HG03460 (cell line): ENCODE results near the gene POLR2L.

Experiments used
- ATAC-seq: cut with Tn5 transposase; IDR thresholded peaks from one replicate; pipeline ENCODE4 v1.9.1; 2021; ENCODE audit not compliant: unreplicated experiment

The POLR2L gene

DNA sequence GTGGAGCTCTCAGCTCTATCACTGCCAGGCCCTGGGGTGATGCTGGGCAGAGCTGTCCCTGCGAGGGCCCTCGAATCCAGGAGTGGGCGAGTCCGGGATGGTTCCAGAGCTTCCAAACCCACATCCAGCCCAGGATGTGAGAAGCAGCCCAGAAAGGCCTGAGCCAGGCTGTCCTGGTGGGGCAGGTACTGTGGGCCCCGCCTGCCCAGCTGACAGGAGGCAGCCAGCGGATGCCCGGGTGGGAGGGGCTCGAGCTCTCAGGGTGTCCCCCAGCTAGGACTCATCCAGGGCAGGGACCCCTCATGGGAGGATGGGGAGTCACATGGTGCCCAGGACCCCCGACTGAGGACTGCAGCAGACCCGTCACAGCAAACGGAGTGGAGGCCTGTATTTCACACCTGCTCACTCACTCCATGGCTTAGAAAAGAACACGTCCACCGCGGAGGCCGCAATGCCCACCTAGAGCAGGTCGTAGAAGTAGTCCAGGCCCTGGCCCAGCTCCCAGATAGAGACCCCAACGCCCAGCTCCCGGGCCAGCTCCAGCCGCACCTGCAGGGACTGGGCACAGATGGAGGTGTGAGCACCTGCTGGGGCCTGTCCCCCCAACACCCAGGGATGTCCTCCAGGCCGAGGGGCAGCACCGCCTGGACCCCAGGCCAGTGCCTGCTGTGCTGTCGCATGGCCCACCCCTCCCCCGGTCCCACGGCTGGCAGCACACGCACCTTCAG, 27.2 kb upstream of the POLR2L start:
- no peak for ATAC-seq

DNA sequence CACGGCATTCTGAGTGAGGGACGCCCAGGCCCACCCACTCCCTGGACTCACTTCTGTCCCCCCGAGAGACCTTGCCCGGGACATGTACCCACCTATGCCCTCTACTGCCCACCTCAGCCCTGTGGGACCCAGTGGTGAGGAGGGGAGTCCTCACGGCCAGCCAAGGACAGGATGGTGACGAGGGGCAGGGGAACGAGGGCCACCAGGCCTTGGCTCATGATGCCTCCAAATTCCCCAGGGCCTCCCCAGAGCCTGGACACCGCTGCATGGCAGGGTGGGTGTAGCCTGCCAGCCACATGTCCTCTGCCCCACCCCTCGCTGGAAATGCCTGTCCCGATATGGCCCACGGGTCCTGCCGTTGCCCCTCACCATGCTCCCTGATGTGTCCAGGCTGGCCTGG, 26.5 kb upstream of the POLR2L start:
- no peak for ATAC-seq

DNA sequence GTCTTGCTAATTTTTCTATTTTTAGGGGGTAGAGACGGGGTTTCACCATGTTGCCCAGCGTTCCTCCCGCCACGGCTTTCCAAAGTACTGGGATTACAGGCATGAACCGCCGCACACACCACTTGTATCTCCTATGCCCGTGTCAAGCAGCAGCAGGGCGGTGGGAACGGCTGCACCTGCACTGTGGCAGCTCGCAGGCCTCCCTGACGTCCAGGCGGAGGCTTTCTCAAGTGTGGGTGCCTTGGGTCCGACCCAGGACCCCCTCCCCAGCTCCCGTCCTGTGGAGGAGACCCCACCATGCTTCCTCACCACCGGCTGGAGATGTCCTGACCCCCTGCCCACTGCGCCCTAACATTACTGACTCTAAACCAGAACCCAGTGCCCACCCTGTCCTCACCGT, 26.1 kb upstream of the POLR2L start:
- no peak for ATAC-seq

DNA sequence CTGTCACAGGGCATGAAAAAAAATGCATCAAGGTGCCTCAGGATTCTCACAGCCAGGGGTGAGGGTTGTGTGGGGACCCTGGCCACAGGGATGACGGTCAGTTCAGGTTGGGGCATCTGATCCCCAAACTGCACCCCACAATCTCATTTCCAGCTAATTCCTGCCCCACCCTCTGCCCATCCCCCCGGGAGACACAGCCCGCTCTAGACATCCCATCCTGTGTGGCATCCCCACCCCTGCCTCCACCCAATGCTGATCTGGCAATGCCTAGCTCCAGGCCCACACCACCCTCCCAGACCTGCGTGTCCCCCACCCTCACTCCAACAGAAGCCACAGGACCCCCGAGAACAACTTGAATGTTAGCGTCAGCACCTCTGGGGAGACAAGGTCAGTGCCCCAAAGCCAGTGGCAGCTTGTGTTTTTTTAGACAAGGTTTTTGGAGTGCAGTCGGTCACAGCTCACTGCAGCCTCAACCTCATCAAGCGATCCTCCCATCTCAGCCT, 25.6 kb upstream of the POLR2L start:
- no peak for ATAC-seq

DNA sequence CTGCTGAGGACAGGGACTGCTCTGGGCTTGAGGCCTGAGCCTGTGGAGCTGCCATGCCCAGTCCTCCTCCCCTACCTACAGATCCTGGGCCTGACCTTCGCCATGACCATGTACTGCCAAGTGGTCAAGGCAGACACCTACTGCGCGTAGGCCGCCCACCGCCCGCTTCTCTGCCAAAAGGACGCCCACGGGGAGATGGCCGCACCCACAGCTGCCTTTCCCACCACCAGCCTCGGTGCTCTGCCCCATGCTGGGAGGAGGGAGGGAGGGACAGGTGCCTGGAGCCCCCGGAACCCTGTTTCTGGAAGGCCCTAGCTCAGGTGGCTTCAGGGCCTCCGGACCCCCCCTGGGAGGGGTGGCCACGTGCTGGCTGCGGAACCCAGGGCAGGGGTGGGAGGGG, 24.2 kb upstream of the POLR2L start:
- no peak for ATAC-seq

DNA sequence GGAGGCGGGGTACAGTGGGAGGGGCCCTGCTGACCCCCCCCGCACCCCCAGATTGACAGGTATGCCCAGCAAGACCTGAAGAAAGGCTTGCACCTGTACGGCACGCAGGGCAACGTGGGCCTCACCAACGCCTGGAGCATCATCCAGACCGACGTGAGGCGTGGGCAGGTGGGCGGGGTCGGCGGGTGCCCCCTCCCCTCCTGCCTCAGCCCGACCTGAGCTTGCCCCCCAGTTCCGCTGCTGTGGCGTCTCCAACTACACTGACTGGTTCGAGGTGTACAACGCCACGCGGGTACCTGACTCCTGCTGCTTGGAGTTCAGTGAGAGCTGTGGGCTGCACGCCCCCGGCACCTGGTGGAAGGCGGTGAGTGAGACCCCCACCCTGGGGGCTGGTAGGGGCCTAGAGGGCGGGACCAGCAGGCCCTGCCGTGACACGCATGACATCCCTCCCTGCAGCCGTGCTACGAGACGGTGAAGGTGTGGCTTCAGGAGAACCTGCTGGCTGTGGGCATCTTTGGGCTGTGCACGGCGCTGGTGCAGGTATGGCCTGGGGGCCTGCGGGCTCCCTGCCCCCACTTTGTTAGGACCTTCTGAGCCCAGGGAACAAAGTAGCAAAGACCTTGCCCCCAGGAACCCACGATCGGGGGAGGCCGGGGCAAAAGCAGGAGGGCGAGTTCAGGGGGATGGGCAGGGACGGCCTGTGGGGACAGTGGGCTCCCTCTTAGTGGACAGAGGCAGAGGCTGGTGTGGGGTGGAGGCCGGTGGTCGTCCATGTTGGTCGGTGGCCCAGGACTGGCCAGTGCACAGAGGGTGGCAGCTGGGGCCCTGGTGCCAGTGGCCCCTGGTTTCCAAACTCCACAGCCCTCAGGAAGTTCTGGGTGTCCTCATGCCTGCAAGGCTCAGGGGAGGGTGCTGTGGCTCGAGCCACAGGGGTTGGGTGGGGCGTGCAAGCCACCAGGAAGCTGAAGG, 23.4 kb upstream of the POLR2L start:
- ATAC-seq, result no peak

DNA sequence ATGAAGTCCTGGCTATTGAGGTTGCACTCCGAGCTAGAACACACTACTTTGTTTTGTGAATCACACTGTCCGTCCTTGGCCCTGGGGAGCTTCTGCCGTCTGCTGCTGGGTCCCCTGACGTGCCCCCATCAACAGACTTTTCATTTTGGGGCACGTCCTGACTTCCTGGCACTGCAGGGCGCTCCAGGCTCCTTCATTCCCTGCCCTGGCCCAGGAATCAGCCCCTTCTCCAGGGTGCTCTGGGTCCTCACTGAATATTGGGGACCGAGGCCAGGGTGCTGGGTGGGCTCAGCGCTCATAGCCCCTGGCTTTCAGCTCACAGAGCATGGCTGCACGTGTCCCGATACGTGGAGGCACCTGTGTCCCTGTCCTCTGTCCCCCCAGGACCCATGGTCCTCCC, 22.6 kb upstream of the POLR2L start:
- ATAC-seq, result no peak

DNA sequence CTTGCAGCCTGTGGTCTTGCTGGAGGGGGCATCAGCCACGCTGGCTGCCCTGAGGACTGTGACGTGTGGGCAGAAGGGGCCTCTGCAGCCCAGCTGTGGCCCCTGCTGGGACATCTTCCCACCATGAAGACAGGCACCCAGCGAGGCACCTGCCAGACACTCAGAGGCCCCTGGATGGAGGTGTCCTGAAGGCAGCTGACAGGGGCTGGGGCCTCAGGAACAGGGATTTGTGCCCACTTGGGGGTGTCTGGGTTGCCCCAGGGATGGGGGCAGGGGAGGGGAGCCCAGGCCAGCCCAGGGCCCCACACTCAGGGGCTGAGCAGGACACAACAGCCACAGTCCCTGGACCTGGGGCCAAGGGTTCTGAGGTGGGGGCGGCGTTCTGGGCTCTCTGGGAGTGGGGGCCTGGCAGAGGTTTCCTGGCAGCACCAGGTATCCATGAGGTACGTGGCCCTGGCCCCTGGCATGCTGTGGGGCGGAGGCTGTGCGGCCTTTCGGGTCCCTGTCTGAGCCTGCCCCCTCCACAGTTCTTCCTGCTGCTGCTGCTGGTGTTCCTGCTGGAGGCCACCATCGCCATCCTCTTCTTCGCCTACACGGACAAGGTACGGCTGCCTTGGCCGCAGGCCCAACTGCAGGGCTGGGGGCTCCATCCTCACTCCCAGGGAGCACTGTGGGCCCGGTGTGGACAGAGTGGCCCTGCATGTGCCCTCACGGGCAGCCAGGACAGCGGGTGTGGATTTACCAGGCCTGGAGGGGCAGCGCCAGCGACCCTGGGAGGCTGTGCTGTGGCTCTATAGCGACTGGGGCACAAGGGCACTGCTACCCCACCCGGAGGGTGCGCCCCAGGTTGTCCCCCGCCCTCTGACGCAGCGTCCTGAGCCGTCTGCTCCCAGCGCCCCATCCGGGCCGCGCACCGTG, 21.8 kb upstream of the POLR2L start:
- no peak for ATAC-seq

DNA sequence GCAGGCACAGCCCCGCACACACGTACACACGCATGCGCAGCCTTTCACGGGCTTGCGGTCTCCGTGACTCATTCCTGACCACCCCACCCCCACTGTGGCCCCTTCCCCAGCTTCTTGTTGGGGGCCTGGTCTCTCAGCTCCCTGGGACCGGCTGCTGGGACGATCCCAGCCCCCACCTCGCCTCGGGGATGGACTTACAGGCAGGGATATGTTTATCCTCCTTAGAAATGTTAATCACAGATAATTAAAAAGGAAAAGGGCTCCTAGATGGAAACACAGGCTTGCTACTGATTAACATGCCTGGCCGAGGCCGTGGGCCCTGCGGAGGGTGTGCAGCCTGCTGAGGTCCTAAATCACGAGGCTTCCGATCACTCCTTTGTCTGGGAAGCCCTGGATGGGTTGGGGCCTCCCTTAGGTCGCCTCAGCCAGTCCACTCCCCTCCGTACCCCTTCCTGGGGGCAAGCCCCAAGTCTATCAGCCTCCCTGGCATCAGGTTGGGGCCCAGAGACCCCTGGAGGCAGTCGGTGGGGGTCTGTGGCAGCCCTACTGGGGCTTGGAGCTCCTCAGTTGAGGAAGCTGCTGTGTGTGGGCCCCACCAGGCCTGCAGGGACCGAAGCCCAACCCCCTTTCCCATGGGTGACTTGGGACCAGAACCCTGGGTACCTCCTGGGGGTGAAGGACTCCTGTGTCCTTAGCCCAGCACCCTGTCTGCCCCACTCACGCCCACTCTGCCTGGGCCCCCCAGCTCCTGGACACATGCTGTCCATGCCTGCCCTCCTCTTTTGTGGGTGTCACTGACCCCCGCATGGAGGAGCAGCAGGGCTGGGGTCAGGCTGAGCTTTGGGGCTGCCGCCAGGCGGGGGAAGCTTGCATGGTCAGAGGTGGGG, 20.9 kb upstream of the POLR2L start:
- ATAC-seq, result no peak

DNA sequence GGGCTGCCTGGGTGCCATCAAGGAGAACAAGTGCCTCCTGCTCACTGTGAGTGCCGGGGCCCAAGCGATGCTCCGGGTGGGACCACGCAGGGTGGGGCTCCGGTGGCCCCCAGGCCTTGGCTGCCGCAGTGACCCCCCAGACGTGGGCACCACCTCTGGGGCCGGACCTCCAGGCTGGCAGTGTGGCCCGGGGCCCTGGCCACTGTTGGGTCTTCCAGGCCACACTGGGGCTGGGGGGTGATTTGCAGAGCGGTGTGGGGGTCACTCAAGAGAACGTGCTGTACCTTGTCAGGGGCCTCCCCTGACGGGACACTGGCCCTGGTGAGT, 20.3 kb upstream of the POLR2L start:
- no peak for ATAC-seq

DNA sequence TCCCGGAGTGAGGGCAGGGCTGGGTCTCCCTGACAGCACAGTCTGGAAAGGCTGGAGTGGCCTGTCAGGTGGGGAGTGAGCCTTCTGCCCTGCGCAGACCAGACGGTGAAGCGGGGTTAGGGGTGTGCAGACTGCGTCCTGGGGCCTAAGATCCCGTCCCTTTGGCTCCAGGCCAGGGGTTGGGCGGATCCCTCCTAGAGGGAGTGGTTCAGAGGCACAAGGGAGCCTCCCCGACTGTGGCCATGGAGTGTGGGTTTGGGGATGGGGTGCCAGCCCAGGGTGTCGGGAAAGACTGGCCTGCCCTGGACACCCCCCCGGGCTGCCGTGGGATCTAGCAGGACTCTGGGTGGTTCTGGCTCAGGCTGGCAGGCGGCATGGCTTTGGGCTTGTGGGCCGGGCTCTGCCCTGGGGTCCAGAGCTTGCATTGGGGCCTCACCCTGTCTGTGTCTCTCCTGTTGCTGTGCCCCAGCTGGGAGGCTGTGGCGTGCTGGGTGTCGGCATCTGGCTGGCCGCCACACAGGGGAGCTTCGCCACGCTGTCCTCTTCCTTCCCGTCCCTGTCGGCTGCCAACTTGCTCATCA, 19.8 kb upstream of the POLR2L start:
- ATAC-seq, result no peak

DNA sequence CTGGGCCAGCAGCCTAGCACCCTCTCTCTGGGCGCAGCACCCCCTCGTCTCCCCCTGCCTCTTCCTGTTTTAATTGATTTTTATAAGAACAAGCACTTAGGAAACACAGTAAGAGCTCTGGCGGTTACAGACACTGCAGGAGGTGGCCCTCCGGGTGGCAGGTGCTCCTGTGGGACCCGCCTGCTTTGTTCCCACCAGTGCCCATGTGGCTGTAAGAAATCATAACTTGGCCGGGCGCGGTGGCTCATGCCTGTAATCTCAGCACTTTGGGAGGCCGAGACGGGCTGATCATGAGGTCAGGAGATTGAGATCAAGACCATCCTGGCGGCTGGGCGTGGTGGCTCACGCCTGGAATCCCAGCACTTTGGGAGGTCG, 18.8 kb upstream of the POLR2L start:
- no peak for ATAC-seq

DNA sequence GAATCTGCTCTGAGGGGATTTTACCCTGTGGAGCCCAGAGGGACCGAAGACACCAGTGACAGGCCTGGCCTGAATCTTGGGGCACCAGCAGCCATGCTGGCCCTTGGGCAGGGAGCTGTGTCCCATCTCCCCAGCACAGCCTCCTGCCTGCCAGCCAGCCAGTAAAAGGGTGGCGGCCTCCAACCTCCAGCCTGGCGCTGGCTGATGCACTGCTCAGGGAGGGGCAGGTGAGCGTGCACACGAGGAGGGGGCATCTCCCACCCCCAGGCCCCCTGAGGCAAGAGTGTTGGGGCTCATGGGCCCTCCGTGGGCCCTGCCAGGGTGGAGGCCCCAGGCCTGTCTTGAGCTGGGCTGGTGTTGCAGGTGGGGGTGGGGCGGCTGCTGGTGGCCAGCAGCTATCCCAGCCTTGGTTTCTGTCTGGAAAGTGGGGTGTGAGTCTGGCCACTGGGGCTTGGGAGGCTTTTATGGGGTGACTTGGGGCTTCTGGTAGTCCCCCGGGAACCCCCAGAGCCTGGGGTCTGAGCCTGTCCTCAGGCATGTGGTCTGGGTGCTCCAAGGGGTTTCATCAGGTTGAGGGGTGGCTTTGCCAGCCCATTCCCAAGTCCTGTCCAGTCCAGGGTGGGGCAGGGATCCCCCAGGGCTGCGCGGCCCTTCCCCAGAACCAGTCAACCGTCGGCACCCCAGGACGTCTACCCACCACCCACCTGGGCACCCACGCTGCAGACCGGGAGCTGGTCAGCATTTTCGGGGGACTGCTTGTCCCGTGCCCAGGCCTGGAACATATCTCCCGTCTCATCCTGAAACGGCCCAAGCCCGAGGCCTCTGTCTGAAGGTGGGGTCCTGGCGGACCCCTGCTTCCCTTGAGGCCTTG, 18.1 kb upstream of the POLR2L start:
- no peak for ATAC-seq

DNA sequence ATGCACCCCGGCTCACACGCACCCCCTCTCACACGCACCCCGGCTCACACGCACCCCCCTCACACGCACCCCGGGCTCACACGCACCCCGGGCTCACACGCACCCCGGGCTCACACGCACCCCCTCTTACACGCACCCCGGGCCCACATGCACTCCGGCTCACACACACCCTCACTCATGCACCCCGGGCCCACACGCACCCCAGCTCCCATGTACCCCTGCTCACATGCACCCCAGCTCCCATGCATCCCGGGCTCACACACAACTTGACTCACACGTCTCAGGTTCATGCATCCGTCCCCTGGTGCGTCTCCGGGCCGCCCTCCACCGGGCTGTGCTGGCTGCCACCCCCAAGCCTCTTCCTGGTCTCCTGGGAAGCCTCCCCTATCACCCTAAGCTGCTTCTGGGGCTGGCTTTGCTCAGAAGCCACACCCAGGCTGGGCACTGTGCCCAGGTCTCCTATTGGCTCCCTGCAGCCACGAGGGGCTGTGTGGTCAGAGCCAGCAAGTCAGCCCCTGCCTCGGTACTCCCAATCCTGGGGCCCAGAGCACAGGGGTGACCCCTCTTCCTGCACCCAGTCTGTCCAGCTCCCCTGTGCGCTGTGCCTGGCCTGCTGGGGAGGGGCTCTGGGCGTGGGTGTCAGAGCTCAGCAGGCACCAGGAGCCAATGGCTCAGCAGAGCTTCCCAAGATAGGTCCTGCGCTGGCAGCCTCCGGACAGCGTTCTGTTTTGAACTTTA, 17.2 kb upstream of the POLR2L start:
- no peak for ATAC-seq

DNA sequence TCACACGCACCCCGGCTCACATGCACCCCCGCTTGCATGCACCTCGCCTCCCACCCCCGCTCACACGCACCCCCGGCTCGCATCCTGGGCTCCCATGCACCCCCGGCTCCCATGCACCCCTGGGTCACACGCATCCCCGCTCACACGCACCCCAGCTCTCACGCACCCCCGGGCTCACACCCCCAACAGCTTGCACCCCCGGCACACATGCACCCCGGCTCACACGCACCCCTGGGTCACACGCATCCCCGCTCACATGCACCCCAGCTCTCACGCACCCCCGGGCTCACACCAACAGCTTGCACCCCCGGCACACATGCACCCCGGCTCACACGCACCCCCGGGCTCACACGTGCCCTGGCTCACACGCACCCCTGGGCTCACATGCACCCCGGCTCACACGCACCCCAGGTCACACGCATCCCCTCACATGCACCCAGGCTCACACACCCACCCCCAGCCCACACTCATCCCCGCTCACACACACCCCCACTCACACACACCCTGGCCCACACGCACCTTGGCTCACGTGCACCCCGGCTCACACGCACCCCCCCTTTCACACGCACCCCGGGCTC, 16.5 kb upstream of the POLR2L start:
- ATAC-seq, result no peak

DNA sequence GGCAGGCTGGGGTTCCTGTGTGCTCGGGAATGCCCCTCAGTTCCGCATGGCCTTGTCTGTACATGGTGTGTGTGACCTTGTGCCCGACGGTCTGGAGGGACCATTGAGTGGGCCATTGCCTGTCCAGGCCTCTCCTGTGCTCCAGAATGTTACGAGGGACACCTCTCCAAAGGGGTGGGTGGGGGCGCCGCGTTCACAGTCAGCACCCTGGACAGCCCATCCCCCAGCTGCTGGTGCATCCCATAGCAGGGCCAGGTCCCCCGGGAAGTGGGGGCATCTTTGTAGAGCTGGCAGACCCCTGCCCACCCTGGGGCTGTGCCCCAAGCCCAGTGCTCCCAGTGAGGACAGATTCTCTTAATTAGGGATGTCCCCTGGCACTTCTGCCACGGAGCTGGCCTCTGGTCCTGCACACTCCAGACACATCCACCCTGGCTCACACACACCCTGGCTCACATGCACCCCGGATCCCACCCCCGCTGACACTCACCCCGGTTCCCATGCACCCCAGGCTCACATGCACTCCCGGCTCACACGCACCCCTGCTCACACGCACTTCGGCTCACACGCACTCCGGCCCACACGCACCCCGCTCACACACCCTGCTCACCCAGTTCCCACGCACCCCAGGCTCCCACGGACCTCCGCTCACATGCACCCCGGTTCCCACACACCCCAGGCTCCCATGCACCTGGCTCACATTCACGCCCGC, 15.9 kb upstream of the POLR2L start:
- no peak for ATAC-seq

DNA sequence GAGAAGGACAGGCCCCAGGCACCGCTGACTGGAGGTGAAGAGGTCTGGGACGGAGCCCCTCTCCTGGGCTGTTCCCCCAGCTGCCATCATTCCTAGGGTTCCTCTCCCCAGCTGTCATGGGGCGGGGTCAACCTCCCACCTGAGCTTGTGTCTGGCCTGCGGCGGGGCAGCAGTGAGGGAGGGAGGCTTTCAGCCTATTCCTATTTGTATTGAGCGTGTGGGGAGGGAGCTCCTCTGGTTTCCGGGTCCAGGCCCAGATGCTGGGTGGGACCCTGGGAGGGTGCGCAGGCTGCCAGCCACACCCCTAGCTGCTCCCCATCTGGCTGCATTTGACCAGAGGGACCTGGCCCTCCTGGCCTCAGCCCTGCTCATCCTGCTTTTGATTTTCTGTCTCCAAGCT, 14.1 kb upstream of the POLR2L start:
- ATAC-seq, result no peak
